Fibroblast of lung (primary cell): Measurements from ENCODE around the gene CEP72.

ENCODE experiments used
- EZH2 ChIP-seq: IDR thresholded peaks from 2 replicates; pipeline ENCODE4 v1.5.1; 2012; ENCODE audit warnings: low read length, control low read depth, mild to moderate bottlenecking; ENCODE audit errors: missing control alignments
- TF ChIP-seq, protein P1 (sequence below), 2 donors: IDR thresholded peaks in 1 of 2; conservative IDR thresholded peaks in 1 of 2; 1 replicate in 1 of 2; 2 replicates in 1 of 2; pipeline ENCODE4 v1.5.1; 2011 to 2012; ENCODE audit warnings: low read length in 2 of 2, control low read depth in 1 of 2, inconsistent platforms in 1 of 2, low read depth in 1 of 2, mild to moderate bottlenecking in 1 of 2

DNA sequence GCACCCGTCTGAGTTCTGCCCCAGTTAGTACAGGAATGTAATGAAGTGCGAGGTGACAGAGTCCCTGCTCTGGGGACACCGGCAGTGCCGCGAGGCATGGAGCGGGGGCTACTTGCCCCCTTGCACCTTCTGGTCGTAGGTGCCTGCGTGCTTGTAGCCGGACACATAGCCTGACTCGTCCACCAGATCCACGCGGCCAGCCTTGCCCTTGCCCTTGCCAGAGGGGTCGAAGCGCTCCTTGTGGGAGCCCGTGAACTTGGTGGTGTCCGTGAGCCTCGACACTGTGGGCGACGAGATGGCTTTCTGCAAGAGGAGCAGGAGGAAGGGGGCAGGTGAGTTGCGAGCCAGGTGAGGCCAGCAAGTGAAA, 52.8 kb downstream of the CEP72 start:
- TF ChIP-seq, protein P1, sequence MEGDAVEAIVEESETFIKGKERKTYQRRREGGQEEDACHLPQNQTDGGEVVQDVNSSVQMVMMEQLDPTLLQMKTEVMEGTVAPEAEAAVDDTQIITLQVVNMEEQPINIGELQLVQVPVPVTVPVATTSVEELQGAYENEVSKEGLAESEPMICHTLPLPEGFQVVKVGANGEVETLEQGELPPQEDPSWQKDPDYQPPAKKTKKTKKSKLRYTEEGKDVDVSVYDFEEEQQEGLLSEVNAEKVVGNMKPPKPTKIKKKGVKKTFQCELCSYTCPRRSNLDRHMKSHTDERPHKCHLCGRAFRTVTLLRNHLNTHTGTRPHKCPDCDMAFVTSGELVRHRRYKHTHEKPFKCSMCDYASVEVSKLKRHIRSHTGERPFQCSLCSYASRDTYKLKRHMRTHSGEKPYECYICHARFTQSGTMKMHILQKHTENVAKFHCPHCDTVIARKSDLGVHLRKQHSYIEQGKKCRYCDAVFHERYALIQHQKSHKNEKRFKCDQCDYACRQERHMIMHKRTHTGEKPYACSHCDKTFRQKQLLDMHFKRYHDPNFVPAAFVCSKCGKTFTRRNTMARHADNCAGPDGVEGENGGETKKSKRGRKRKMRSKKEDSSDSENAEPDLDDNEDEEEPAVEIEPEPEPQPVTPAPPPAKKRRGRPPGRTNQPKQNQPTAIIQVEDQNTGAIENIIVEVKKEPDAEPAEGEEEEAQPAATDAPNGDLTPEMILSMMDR (conservative IDR thresholded peaks at IDR 0.05 in 1 of 2, IDR thresholded peaks at IDR 0.05 in 1 of 2; ENCODE audit: low read depth in 1 of 2, low read length in 2 of 2), result no peak
- no peak for TF ChIP-seq EZH2
